Glutamatergic neuron (in vitro differentiated cells): ENCODE data around the gene C1QB. TPM values are rescaled to one million over a fixed set of nuclear protein-coding genes. Genes with fewer than 3 reads are reported as not detected.

Experiments
- DNase-seq: peaks from one replicate; pipeline ENCODE4 v3.0.0; 2022
- H3K27ac Mint-ChIP-seq: one replicate; pipeline ENCODE4 v1.8.0; 2020; ENCODE audit warnings: mild to moderate bottlenecking, mixed read lengths, inconsistent platforms; ENCODE audit not compliant: unreplicated experiment
- H3K27me3 Mint-ChIP-seq: one replicate; pipeline ENCODE4 v1.8.0; 2020; ENCODE audit warnings: mild to moderate bottlenecking, moderate library complexity, mixed read lengths, inconsistent platforms; ENCODE audit not compliant: unreplicated experiment
- H3K36me3 Mint-ChIP-seq: one replicate; pipeline ENCODE4 v1.8.0; 2020; ENCODE audit warnings: mild to moderate bottlenecking, mixed read lengths, inconsistent platforms; ENCODE audit not compliant: unreplicated experiment
- H3K4me1 Mint-ChIP-seq: one replicate; pipeline ENCODE4 v1.8.0; 2020; ENCODE audit warnings: mild to moderate bottlenecking, low read depth, mixed read lengths, inconsistent platforms; ENCODE audit not compliant: unreplicated experiment
- H3K4me3 Mint-ChIP-seq: one replicate; pipeline ENCODE4 v1.8.0; 2020; ENCODE audit warnings: mild to moderate bottlenecking, mixed read lengths, inconsistent platforms; ENCODE audit not compliant: unreplicated experiment
- H3K9me3 Mint-ChIP-seq: one replicate; pipeline ENCODE4 v1.8.0; 2020; ENCODE audit warnings: mild to moderate bottlenecking, moderate library complexity, mixed read lengths, inconsistent platforms; ENCODE audit not compliant: unreplicated experiment
- CTCF ChIP-seq: fragments of 200-600 bp; sonication (generic); IDR thresholded peaks from one replicate; pipeline ENCODE4 v1.5.0; 2021; ENCODE audit not compliant: partially characterized antibody, unreplicated experiment
- total RNA-seq: library from RNA; stranded (reverse); fragmentation: NEBNext Ultra II Directional; extraction: Animal tissue kit (Norgen Biotek cat#: 25700); gene quantifications from one replicate; pipeline ENCODE4 v1.2.1, GENCODE V29; 2021; ENCODE audit not compliant: unreplicated experiment

The C1QB gene
- total RNA-seq, 1 donor from 2014 or later: not detected

GRCh38 chr1:22650089-22650693 lies 2.8 kb upstream of the C1QB start:
- TF ChIP-seq CTCF: no peak
- H3K4me3 Mint-ChIP-seq: no peak overlapping the region
- H3K4me1 Mint-ChIP-seq: peaks cover 11% of the 10 kb centered on the region
- H3K27me3 Mint-ChIP-seq: peaks cover 8% of the 10 kb centered on the region
- peaks cover 1% of the 10 kb centered on the region for H3K9me3 Mint-ChIP-seq
- no peak for DNase-seq
- H3K27ac Mint-ChIP-seq: no peak overlapping the region
- no peaks in the 10 kb centered on the region for H3K36me3 Mint-ChIP-seq

- peaks cover 11% of the 10 kb centered on the region for H3K4me1 Mint-ChIP-seq
- peaks cover 6% of the 10 kb centered on the region for H3K27me3 Mint-ChIP-seq
These were observed 837 bp upstream of the C1QB start for GRCh38 chr1:22651941-22652856.

GRCh38 chr1:22654692-22655091 lies 1.7 kb downstream of the C1QB start:
- H3K4me1 Mint-ChIP-seq: peaks cover 7% of the 10 kb centered on the region
- H3K27ac Mint-ChIP-seq: no peak overlapping the region
- peak; percentile 62 for TF ChIP-seq CTCF
- no peak for DNase-seq
- H3K27me3 Mint-ChIP-seq: peaks cover 13% of the 10 kb centered on the region
- H3K36me3 Mint-ChIP-seq: no peaks in the 10 kb centered on the region
- no peak overlapping the region for H3K4me3 Mint-ChIP-seq
- H3K9me3 Mint-ChIP-seq: no peaks in the 10 kb centered on the region

More at GRCh38 chr1:22651941-22652856, 837 bp upstream of the C1QB start:
- H3K27ac Mint-ChIP-seq: no peak overlapping the region
- H3K36me3 Mint-ChIP-seq: no peaks in the 10 kb centered on the region
- no peak for TF ChIP-seq CTCF
- H3K9me3 Mint-ChIP-seq: no peaks in the 10 kb centered on the region
- no peak for DNase-seq
- no peak overlapping the region for H3K4me3 Mint-ChIP-seq

- TF ChIP-seq CTCF: peak; percentile 25
- H3K4me1 Mint-ChIP-seq: peaks cover 4% of the 10 kb centered on the region
- H3K27me3 Mint-ChIP-seq: peaks cover 22% of the 10 kb centered on the region
- H3K4me3 Mint-ChIP-seq: no peak overlapping the region
- peaks cover 4% of the 10 kb centered on the region for H3K9me3 Mint-ChIP-seq
- no peak for DNase-seq
- H3K36me3 Mint-ChIP-seq: no peaks in the 10 kb centered on the region
- H3K27ac Mint-ChIP-seq: no peak overlapping the region
These were observed 5.5 kb downstream of the C1QB start for GRCh38 chr1:22658385-22659163.
